Measurements from ENCODE around the gene CWC15. TPM values are rescaled to one million over a fixed set of nuclear protein-coding genes. Genes with fewer than 3 reads are reported as not detected.

CWC15 gene
- total and polyA plus RNA-seq, 2 donors (not counting 3 experiments of a cell fraction or from before 2014, with no cell fraction given): 16.9 to 72.0 TPM

DNA sequence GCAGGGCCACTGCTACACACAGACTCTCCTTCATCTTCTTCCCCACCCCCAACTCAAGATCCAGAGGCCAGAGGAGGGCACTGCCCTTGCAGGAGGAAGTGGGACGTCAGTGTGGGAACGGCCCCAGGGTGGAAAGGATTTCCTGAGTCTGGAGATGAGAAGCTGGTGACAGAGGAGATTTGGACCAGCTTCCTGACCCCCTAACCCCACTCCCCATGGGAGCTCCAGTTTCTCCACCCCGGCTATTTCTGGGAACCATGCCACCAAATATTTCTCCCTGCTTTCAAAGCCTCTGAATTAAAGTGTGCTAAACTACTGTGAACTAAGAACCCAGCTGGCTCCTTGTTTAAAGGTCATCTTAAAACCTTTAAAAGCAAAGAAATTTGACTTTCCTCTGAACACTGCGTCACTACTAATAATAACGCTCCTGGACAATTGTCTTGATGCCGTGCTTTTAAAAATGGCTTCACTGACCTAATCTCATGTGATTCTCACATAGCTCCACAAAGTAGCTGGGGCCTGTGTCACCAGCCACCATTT is 46.6 kb downstream of the CWC15 start:
- H4K20me1 ChIP-seq (replicated peaks; ENCODE audit: control insufficient read depth, extremely low read depth, insufficient read depth, low read length): no peaks in the 10 kb centered on the region
- H3K27ac ChIP-seq (ENCODE audit: insufficient read depth, low read depth, low read length): peak overlapping the region; percentile 92
- no TSS peak for BruUV-seq (replicated peaks)
- no peaks in the 10 kb centered on the region for H3K9me3 ChIP-seq (replicated peaks; ENCODE audit: control insufficient read depth, insufficient read depth, low read length)
- DNase-seq (ENCODE audit: low read depth, low spot score): peak; percentile 94
- no peaks in the 10 kb centered on the region for H3K79me2 ChIP-seq (ENCODE audit: control insufficient read depth, insufficient read depth, low read length)
- intact Hi-C loops (cut with micrococcal nuclease) (loop anchor here (1.0 to 5.0 kb wide), 6 partner anchors 8 to 194 kb away; no protein-coding TSS in a partner anchor), dilution Hi-C loops (cut with MboI; ENCODE audit: extremely low pct_ligation_motif_present, low sequenced_read_pairs) (no loop called here)
- no peak overlapping the region for H3K4me3 ChIP-seq (replicated peaks in 1 of 3; ENCODE audit: insufficient read depth in 1 of 3, low read depth in 1 of 3, low read length in 3 of 3)
- H3K9ac ChIP-seq (replicated peaks; ENCODE audit: extremely low read depth, insufficient read depth, low read length): peak overlapping the region; percentile 68
- H3K9me1 ChIP-seq (replicated peaks; ENCODE audit: control insufficient read depth, extremely low read depth, insufficient read depth, low read length): no peaks in the 10 kb centered on the region
- CTCF ChIA-PET: interaction anchor here (0.7 to 1.4 kb wide), 8 partner anchors 11 to 186 kb away, joined by 3 to 17 read pairs (median 4); no protein-coding TSS in a partner anchor
- H3K4me1 ChIP-seq (ENCODE audit: control insufficient read depth, extremely low read depth, insufficient read depth, low read length): peaks cover 39% of the 10 kb centered on the region
- peak; percentile 95 for FAIRE-seq
- H3K4me2 ChIP-seq (ENCODE audit: insufficient read depth, low read length): peak overlapping the region; percentile 6
- peak; percentile 43 for TF ChIP-seq POLR2A (IDR thresholded peaks at IDR 0.05; ENCODE audit: low read depth, low read length)
- peak; percentile 68 for TF ChIP-seq GATA2 (IDR thresholded peaks at IDR 0.05; ENCODE audit: insufficient read depth, insufficient read length, low read depth, low read length)
- TF ChIP-seq FOS (IDR thresholded peaks at IDR 0.05; ENCODE audit: borderline replicate concordance, insufficient read depth, low read length): peak; percentile 35
- TF ChIP-seq POLR2AphosphoS5 (IDR thresholded peaks at IDR 0.05; ENCODE audit: insufficient read depth, low read depth, low read length): peak; percentile 89
- no peak for TF ChIP-seq MYC (IDR thresholded peaks at IDR 0.05; ENCODE audit: low read depth, low read length)
- TF ChIP-seq, protein P1, sequence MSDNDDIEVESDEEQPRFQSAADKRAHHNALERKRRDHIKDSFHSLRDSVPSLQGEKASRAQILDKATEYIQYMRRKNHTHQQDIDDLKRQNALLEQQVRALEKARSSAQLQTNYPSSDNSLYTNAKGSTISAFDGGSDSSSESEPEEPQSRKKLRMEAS (IDR thresholded peaks at IDR 0.05; ENCODE audit: insufficient read depth, insufficient read length): no peak
- TF ChIP-seq JUN (IDR thresholded peaks at IDR 0.05; ENCODE audit: borderline replicate concordance, insufficient read depth, insufficient read length, low read depth): peak; percentile 57
- H3K36me3 ChIP-seq (ENCODE audit: control insufficient read depth in 2 of 2, extremely low read depth in 1 of 2, insufficient read depth in 2 of 2, low read length in 2 of 2): no peaks in the 10 kb centered on the region
- H3K27me3 ChIP-seq (ENCODE audit: control insufficient read depth in 2 of 2, insufficient read depth in 2 of 2, low read length in 2 of 2): no peaks in the 10 kb centered on the region
- POLR2A ChIA-PET: interaction anchor here (1.7 kb wide), 1 partner anchor 47 kb away, joined by 5 read pairs; the partner anchor contains the start of genes CWC15 and KDM4D
- H2AFZ ChIP-seq (ENCODE audit: low read depth, low read length): no peak overlapping the region

DNA sequence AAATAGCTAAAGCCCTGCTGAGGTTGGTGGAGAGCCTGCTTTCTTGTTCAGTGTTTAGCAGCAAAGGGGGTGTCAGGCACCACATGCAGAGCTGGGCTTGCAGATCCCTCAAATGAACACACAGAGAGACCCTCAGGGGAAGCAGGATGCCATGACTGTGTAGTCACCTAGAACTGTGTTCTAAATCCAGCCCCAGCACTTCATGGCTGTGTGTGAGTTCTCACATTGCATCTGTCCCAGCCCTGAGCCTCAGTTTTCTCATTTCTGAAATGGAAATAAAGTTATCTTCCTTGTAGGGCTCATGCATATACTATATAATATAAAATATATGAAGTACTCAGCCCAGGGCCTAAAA is 47.1 kb downstream of the CWC15 start:
- Histone ChIP-seq H3K79me2 (ENCODE audit: control insufficient read depth, insufficient read depth, low read length) (no peaks in the 10 kb centered on the region), H3K4me2 (ENCODE audit: insufficient read depth, low read length) (peak overlapping the region; percentile 14), H2AFZ (ENCODE audit: low read depth, low read length) (no peak overlapping the region), H4K20me1 (replicated peaks; ENCODE audit: control insufficient read depth, extremely low read depth, insufficient read depth, low read length) (no peaks in the 10 kb centered on the region), H3K9me1 (replicated peaks; ENCODE audit: control insufficient read depth, extremely low read depth, insufficient read depth, low read length) (no peaks in the 10 kb centered on the region), H3K27ac (ENCODE audit: insufficient read depth, low read depth, low read length) (peak overlapping the region; percentile 92), H3K9me3 (replicated peaks; ENCODE audit: control insufficient read depth, insufficient read depth, low read length) (no peaks in the 10 kb centered on the region), H3K4me3 (replicated peaks in 1 of 3; ENCODE audit: insufficient read depth in 1 of 3, low read depth in 1 of 3, low read length in 3 of 3) (no peak overlapping the region), H3K9ac (replicated peaks; ENCODE audit: extremely low read depth, insufficient read depth, low read length) (peak overlapping the region; percentile 40), H3K36me3 (ENCODE audit: control insufficient read depth in 2 of 2, extremely low read depth in 1 of 2, insufficient read depth in 2 of 2, low read length in 2 of 2) (no peaks in the 10 kb centered on the region), H3K4me1 (ENCODE audit: control insufficient read depth, extremely low read depth, insufficient read depth, low read length) (peaks cover 39% of the 10 kb centered on the region), H3K27me3 (ENCODE audit: control insufficient read depth in 2 of 2, insufficient read depth in 2 of 2, low read length in 2 of 2) (no peaks in the 10 kb centered on the region)
- dilution Hi-C loops (cut with MboI; ENCODE audit: extremely low pct_ligation_motif_present, low sequenced_read_pairs): no loop called here
- TSS peak; percentile 68 for BruUV-seq (replicated peaks)
- no peak for FAIRE-seq
- DNase-seq (ENCODE audit: low read depth, low spot score): no peak
- TF ChIP-seq, protein P1 (IDR thresholded peaks at IDR 0.05; ENCODE audit: insufficient read depth, insufficient read length): no peak
- TF ChIP-seq GATA2 (IDR thresholded peaks at IDR 0.05; ENCODE audit: insufficient read depth, insufficient read length, low read depth, low read length) (no peak), EZH2 (IDR thresholded peaks at IDR 0.05; ENCODE audit: borderline replicate concordance, low read depth, low read length, severe bottlenecking) (no peak), POLR2A (IDR thresholded peaks at IDR 0.05; ENCODE audit: low read depth, low read length) (no peak), MYC (IDR thresholded peaks at IDR 0.05; ENCODE audit: low read depth, low read length) (no peak), POLR2AphosphoS5 (IDR thresholded peaks at IDR 0.05; ENCODE audit: insufficient read depth, low read depth, low read length) (no peak), JUN (IDR thresholded peaks at IDR 0.05; ENCODE audit: borderline replicate concordance, insufficient read depth, insufficient read length, low read depth) (no peak), FOS (IDR thresholded peaks at IDR 0.05; ENCODE audit: borderline replicate concordance, insufficient read depth, low read length) (no peak)
- TF ChIP-seq, protein P2, sequence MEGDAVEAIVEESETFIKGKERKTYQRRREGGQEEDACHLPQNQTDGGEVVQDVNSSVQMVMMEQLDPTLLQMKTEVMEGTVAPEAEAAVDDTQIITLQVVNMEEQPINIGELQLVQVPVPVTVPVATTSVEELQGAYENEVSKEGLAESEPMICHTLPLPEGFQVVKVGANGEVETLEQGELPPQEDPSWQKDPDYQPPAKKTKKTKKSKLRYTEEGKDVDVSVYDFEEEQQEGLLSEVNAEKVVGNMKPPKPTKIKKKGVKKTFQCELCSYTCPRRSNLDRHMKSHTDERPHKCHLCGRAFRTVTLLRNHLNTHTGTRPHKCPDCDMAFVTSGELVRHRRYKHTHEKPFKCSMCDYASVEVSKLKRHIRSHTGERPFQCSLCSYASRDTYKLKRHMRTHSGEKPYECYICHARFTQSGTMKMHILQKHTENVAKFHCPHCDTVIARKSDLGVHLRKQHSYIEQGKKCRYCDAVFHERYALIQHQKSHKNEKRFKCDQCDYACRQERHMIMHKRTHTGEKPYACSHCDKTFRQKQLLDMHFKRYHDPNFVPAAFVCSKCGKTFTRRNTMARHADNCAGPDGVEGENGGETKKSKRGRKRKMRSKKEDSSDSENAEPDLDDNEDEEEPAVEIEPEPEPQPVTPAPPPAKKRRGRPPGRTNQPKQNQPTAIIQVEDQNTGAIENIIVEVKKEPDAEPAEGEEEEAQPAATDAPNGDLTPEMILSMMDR (IDR thresholded peaks at IDR 0.05; ENCODE audit: extremely low read depth in 1 of 2, insufficient read depth in 1 of 2, low read depth in 1 of 2, low read length in 2 of 2): no peak
- intact Hi-C loops (cut with micrococcal nuclease): loop anchor here (1.0 to 5.0 kb wide), 6 partner anchors 8 to 194 kb away; no protein-coding TSS in a partner anchor
- ChIA-PET CTCF (interaction anchor here (0.9 to 1.9 kb wide), 4 partner anchors 28 to 49 kb away, joined by 3 to 17 read pairs (median 9); no protein-coding TSS in a partner anchor), POLR2A (interaction anchor here (1.7 kb wide), 1 partner anchor 47 kb away, joined by 5 read pairs; the partner anchor contains the start of genes CWC15 and KDM4D)

Data from endothelial cell of umbilical vein (primary cell).